SH-SY5Y (cell line): ENCODE measurements around the gene SMIM33.

ENCODE experiments used
- GATA2 ChIP-seq: IDR thresholded peaks from 2 replicates; pipeline ENCODE4 v1.6.1; 2011; ENCODE audit warnings: mild to moderate bottlenecking, low read depth, low read length
- GATA3 ChIP-seq: IDR thresholded peaks from 2 replicates; pipeline ENCODE4 v1.6.1; 2011; ENCODE audit warnings: low read depth, mild to moderate bottlenecking, low read length, moderate library complexity

The SMIM33 gene

GRCh38 chr5:139451878-139452660, 18.7 kb upstream of the SMIM33 start:
- no peak for TF ChIP-seq GATA2
- TF ChIP-seq GATA3, result no peak

GRCh38 chr5:139453683-139454567, 16.9 kb upstream of the SMIM33 start:
- TF ChIP-seq GATA3, result no peak
- TF ChIP-seq GATA2, result no peak

GRCh38 chr5:139454568-139455290, 16.1 kb upstream of the SMIM33 start:
- no peak for TF ChIP-seq GATA2
- no peak for TF ChIP-seq GATA3

- TF ChIP-seq GATA3, result no peak
- TF ChIP-seq GATA2, result no peak
Measured at GRCh38 chr5:139456776-139457175, 14.0 kb upstream of the SMIM33 start.

GRCh38 chr5:139457241-139457640, 13.6 kb upstream of the SMIM33 start:
- TF ChIP-seq GATA3, result no peak
- no peak for TF ChIP-seq GATA2

- TF ChIP-seq GATA3, result no peak
- TF ChIP-seq GATA2, result no peak
Measured at GRCh38 chr5:139457653-139458306, 13.0 kb upstream of the SMIM33 start.

GRCh38 chr5:139458580-139459407, 12.0 kb upstream of the SMIM33 start:
- no peak for TF ChIP-seq GATA2
- no peak for TF ChIP-seq GATA3

GRCh38 chr5:139459451-139459934, 11.3 kb upstream of the SMIM33 start:
- no peak for TF ChIP-seq GATA3
- no peak for TF ChIP-seq GATA2

- TF ChIP-seq GATA2 (no peak), GATA3 (no peak)
Measured at GRCh38 chr5:139460455-139460854, 10.3 kb upstream of the SMIM33 start.

- TF ChIP-seq GATA3 (no peak), GATA2 (no peak)
Measured at GRCh38 chr5:139461176-139461575, 9.6 kb upstream of the SMIM33 start.

GRCh38 chr5:139461698-139462097, 9.1 kb upstream of the SMIM33 start:
- TF ChIP-seq GATA2 (no peak), GATA3 (no peak)

- TF ChIP-seq GATA2 (no peak), GATA3 (no peak)
Measured at GRCh38 chr5:139462586-139463276, 8.1 kb upstream of the SMIM33 start, which contains the start of gene ECSCR. Gene ECSCR (minus strand): TSS chr5:139462743. CDS start chr5:139462670, 73 bp downstream.
